ENCODE data around the gene SLC2A4RG. TPM values are rescaled to one million over a fixed set of nuclear protein-coding genes. Genes with fewer than 3 reads are reported as not detected.

Gene SLC2A4RG
- total and polyA plus RNA-seq, 2 experiments from 2014 or later: 21.3 to 63.9 TPM

DNA sequence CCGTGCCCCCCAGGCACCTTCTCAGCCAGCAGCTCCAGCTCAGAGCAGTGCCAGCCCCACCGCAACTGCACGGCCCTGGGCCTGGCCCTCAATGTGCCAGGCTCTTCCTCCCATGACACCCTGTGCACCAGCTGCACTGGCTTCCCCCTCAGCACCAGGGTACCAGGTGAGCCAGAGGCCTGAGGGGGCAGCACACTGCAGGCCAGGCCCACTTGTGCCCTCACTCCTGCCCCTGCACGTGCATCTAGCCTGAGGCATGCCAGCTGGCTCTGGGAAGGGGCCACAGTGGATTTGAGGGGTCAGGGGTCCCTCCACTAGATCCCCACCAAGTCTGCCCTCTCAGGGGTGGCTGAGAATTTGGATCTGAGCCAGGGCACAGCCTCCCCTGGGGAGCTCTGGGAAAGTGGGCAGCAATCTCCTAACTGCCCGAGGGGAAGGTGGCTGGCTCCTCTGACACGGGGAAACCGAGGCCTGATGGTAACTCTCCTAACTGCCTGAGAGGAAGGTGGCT lies 42.2 kb upstream of the SLC2A4RG start:
- in situ Hi-C loops (cut with MboI): no loop called here
- H3K27ac ChIP-seq: no peak overlapping the region

DNA sequence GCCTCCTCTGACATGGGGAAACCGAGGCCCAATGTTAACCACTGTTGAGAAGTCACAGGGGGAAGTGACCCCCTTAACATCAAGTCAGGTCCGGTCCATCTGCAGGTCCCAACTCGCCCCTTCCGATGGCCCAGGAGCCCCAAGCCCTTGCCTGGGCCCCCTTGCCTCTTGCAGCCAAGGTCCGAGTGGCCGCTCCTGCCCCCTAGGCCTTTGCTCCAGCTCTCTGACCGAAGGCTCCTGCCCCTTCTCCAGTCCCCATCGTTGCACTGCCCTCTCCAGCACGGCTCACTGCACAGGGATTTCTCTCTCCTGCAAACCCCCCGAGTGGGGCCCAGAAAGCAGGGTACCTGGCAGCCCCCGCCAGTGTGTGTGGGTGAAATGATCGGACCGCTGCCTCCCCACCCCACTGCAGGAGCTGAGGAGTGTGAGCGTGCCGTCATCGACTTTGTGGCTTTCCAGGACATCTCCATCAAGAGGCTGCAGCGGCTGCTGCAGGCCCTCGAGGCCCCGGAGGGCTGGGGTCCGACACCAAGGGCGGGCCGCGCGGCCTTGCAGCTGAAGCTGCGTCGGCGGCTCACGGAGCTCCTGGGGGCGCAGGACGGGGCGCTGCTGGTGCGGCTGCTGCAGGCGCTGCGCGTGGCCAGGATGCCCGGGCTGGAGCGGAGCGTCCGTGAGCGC lies 41.6 kb upstream of the SLC2A4RG start:
- in situ Hi-C loops (cut with MboI): no loop called here
- TF ChIP-seq EZH2phosphoT487 (IDR thresholded peaks at IDR 0.05; ENCODE audit: insufficient read depth, low read depth) (no peak), EZH2 (IDR thresholded peaks at IDR 0.05; ENCODE audit: insufficient read depth, poor library complexity, severe bottlenecking) (no peak)
- WGBS, 2 experiments (ENCODE audit: low coverage in 1 of 2, low lambda C conversion rate in 2 of 2, missing lambda C conversion rate in 2 of 2): 88% methylated on average over 40 of the region's 40 CpGs
- Histone ChIP-seq H4K20me1 (ENCODE audit: insufficient read depth) (no peaks in the 10 kb centered on the region), H3K36me3 (ENCODE audit: low read depth) (no peaks in the 10 kb centered on the region), H3K9me3 (ENCODE audit: low read depth) (no peaks in the 10 kb centered on the region), H3K4me1 (ENCODE audit: insufficient read depth) (peaks cover 24% of the 10 kb centered on the region), H3F3A (ENCODE audit: insufficient read depth) (no peaks in the 10 kb centered on the region; the same call in 1 of the 2 replicates), H3K4me2 (ENCODE audit: unreplicated experiment) (no peak overlapping the region), H3K4me3 (no peak overlapping the region), H2AFZ (no peak overlapping the region), H3K9ac (peak overlapping the region; percentile 44; the same call in 1 of the 2 replicates), H3K79me2 (ENCODE audit: insufficient read depth) (peaks cover 8% of the 10 kb centered on the region; the same call in 1 of the 2 replicates), H3K27me3 (replicated peaks; ENCODE audit: insufficient read depth) (no peaks in the 10 kb centered on the region), H3K27ac (peak overlapping the region; percentile 87; the same call in 1 of the 2 replicates), H3K9me2 (ENCODE audit: insufficient read depth) (no peaks in the 10 kb centered on the region)
- no peak for DNase-seq

More for the DNA sequence above, 42.2 kb upstream of the SLC2A4RG start:
- Histone ChIP-seq H3K36me3 (ENCODE audit: low read depth) (no peaks in the 10 kb centered on the region), H2AFZ (no peak overlapping the region), H3K9me3 (ENCODE audit: low read depth) (no peaks in the 10 kb centered on the region), H3K79me2 (ENCODE audit: insufficient read depth) (peaks cover 8% of the 10 kb centered on the region; the same call in 1 of the 2 replicates), H3K4me3 (peak overlapping the region; percentile 47), H3K9me2 (ENCODE audit: insufficient read depth) (no peaks in the 10 kb centered on the region), H3F3A (ENCODE audit: insufficient read depth) (no peaks in the 10 kb centered on the region; the same call in 1 of the 2 replicates), H3K4me2 (ENCODE audit: unreplicated experiment) (peak overlapping the region; percentile 25), H3K4me1 (ENCODE audit: insufficient read depth) (peaks cover 24% of the 10 kb centered on the region), H4K20me1 (ENCODE audit: insufficient read depth) (no peaks in the 10 kb centered on the region), H3K9ac (peak overlapping the region; percentile 44), H3K27me3 (replicated peaks; ENCODE audit: insufficient read depth) (no peaks in the 10 kb centered on the region)
- WGBS, 2 experiments (ENCODE audit: low coverage in 1 of 2, low lambda C conversion rate in 2 of 2, missing lambda C conversion rate in 2 of 2): 50 to 53% methylated on average over 7 of the region's 7 CpGs
- no peak for DNase-seq
- TF ChIP-seq EZH2phosphoT487 (IDR thresholded peaks at IDR 0.05; ENCODE audit: insufficient read depth, low read depth) (no peak), EZH2 (IDR thresholded peaks at IDR 0.05; ENCODE audit: insufficient read depth, poor library complexity, severe bottlenecking) (no peak)

DNA sequence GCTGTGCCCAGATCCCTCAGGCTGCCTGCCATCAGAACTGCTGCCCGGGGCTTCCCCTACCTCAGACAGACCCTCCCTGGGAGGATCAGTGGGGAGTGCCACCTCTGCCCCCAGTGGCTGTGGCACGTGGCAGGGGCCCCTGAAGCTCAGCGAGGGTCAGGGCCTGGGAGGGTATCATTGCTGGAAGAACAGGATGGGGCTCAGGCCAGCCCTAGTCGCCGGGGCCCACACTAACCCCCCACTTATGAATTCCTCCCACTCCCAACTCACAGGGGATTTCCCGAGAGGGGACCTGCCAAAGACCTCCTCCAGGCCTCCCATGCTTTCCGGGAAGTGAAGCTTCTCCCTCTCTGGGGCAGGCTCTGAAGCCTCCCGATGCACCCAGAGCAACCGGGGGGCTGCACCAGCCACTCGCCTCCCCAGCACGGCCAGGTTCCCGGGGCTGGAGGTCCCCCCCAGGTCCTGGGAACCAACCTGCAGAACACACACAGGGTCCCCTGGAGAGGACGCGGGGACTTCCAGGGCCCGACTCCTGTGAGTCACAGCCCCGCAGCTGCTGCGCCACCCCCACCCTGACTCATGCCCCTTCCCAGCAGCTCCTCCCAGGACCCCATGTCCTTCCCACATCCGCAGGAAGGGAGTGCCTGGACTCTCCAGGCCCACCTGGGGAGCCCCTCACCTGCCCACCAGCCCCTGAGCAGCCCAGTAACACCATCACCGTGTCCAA lies 40.7 kb upstream of the SLC2A4RG start:
- Histone ChIP-seq H3K4me2 (ENCODE audit: unreplicated experiment) (peak overlapping the region; percentile 55), H3K36me3 (ENCODE audit: low read depth) (no peaks in the 10 kb centered on the region)
- WGBS, 2 experiments (ENCODE audit: low coverage in 1 of 2, low lambda C conversion rate in 2 of 2, missing lambda C conversion rate in 2 of 2): 5 to 6% methylated on average over 14 to 19 of the region's 19 CpGs

DNA sequence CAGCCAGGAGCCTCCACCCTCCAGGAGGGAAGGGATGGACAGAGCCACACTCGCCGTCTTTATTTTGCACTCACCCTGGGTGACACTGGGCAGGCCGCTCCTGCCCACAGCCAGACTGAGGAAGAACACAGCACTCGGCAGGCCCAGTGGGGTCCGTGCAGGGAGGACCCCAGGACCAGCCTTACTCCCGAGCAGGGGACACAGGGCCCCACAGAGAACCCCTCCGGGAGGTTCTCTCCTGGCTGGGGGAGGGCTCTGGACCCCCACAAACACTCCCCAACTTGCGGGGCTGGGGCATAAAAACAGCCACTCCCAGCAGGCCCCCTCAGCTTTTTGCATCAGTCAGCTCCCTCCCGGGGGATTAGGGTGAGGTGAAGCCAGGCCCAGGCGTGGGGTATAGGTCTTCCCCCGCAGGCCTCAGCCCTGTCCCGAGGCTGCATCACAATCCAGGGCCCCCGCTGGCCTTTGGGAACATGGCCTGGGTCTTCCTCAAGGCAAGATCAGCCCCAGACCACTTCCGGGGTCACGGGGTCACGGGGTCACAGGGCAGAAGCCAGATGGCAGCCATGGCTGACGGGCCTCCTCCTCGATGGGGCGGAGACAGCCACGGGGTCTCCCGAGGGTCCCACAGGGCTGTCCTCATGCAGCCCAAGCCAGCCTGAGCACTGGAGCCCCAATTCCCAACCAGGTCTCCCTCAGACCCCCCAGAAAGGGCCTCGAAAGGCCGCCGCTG lies 39.9 kb upstream of the SLC2A4RG start:
- no peak for DNase-seq
- H3K27ac ChIP-seq: peak overlapping the region; percentile 87
- H3K4me1 ChIP-seq (ENCODE audit: insufficient read depth): peaks cover 24% of the 10 kb centered on the region
- peak overlapping the region; percentile 55 for H3K4me2 ChIP-seq (ENCODE audit: unreplicated experiment)
- H3K9me2 ChIP-seq (ENCODE audit: insufficient read depth): no peaks in the 10 kb centered on the region
- H2AFZ ChIP-seq: no peak overlapping the region
- H4K20me1 ChIP-seq (ENCODE audit: insufficient read depth): no peaks in the 10 kb centered on the region
- in situ Hi-C loops (cut with MboI): no loop called here
- H3K9me3 ChIP-seq (ENCODE audit: low read depth): no peaks in the 10 kb centered on the region
- H3K27me3 ChIP-seq (replicated peaks; ENCODE audit: insufficient read depth): no peaks in the 10 kb centered on the region
- H3K79me2 ChIP-seq (ENCODE audit: insufficient read depth): peaks cover 15% of the 10 kb centered on the region
- peak overlapping the region; percentile 72 for H3K9ac ChIP-seq
- 51 to 55% methylated on average over 19 to 20 of the region's 24 CpGs for WGBS, 2 experiments (ENCODE audit: low coverage in 1 of 2, low lambda C conversion rate in 2 of 2, missing lambda C conversion rate in 2 of 2)
- peak overlapping the region; percentile 42 for H3K4me3 ChIP-seq
- H3K36me3 ChIP-seq (ENCODE audit: low read depth): no peaks in the 10 kb centered on the region
- no peak for TF ChIP-seq EZH2 (IDR thresholded peaks at IDR 0.05; ENCODE audit: insufficient read depth, poor library complexity, severe bottlenecking)
- H3F3A ChIP-seq (ENCODE audit: insufficient read depth): no peaks in the 10 kb centered on the region; the same call in 1 of the 2 replicates

More for the DNA sequence above, 40.7 kb upstream of the SLC2A4RG start:
- peaks cover 8% of the 10 kb centered on the region; the same call in 1 of the 2 replicates for H3K79me2 ChIP-seq (ENCODE audit: insufficient read depth)
- in situ Hi-C loops (cut with MboI): no loop called here
- no peaks in the 10 kb centered on the region for H4K20me1 ChIP-seq (ENCODE audit: insufficient read depth)
- no peak overlapping the region for H2AFZ ChIP-seq
- peak overlapping the region; percentile 72 for H3K9ac ChIP-seq
- H3K4me3 ChIP-seq: peak overlapping the region; percentile 42
- H3K9me2 ChIP-seq (ENCODE audit: insufficient read depth): no peaks in the 10 kb centered on the region
- H3F3A ChIP-seq (ENCODE audit: insufficient read depth): no peaks in the 10 kb centered on the region; the same call in 1 of the 2 replicates
- H3K9me3 ChIP-seq (ENCODE audit: low read depth): no peaks in the 10 kb centered on the region
- DNase-seq: peak; percentile 93
- no peak for TF ChIP-seq EZH2phosphoT487 (IDR thresholded peaks at IDR 0.05; ENCODE audit: insufficient read depth, low read depth)
- TF ChIP-seq EZH2 (IDR thresholded peaks at IDR 0.05; ENCODE audit: insufficient read depth, poor library complexity, severe bottlenecking): no peak
- no peaks in the 10 kb centered on the region for H3K27me3 ChIP-seq (replicated peaks; ENCODE audit: insufficient read depth)
- peaks cover 24% of the 10 kb centered on the region for H3K4me1 ChIP-seq (ENCODE audit: insufficient read depth)
- H3K27ac ChIP-seq: peak overlapping the region; percentile 87

All from GM23248 (cell line).